ENCODE measurements around the gene CHCHD3.

- TF ChIP-seq CREB5 (CRISPR knock-in tag; IDR thresholded peaks at IDR 0.05; ENCODE audit: low read depth) = peak; percentile 87
- 0 out of 2 replicates have a peak, but pooled peaks have one; percentile 29 for TF ChIP-seq CSRNP3 (CRISPR knock-in tag; IDR thresholded peaks at IDR 0.05)
- TF ChIP-seq ARNTL (CRISPR knock-in tag; IDR thresholded peaks at IDR 0.05; ENCODE audit: borderline replicate concordance, low read depth) = no peak
- TF ChIP-seq PATZ1 (CRISPR knock-in tag; IDR thresholded peaks at IDR 0.05; ENCODE audit: borderline replicate concordance) = no peak; the same call in 1 of the 2 replicates
- no peak for TF ChIP-seq ESRRG (CRISPR knock-in tag; IDR thresholded peaks at IDR 0.05)
- peak; percentile 55; the same call in 1 of the 2 replicates for TF ChIP-seq ZFP3 (CRISPR knock-in tag; IDR thresholded peaks at IDR 0.05)
- TF ChIP-seq ZFP30 (CRISPR knock-in tag; IDR thresholded peaks at IDR 0.05) = no peak
- TF ChIP-seq ZNF8 (CRISPR knock-in tag; IDR thresholded peaks at IDR 0.05) = no peak
- no peak for TF ChIP-seq OSR1 (CRISPR knock-in tag; IDR thresholded peaks at IDR 0.05)
- TF ChIP-seq ZNF565 (CRISPR knock-in tag; conservative IDR thresholded peaks at IDR 0.05; ENCODE audit: low read depth) = no peak
- no peak for TF ChIP-seq TOX (CRISPR knock-in tag; IDR thresholded peaks at IDR 0.05; ENCODE audit: borderline replicate concordance)
- no peak for TF ChIP-seq CSDC2 (CRISPR knock-in tag; IDR thresholded peaks at IDR 0.05)
- TF ChIP-seq ISL1 (CRISPR knock-in tag; IDR thresholded peaks at IDR 0.05) = peak; percentile 87
These were observed 308.3 kb downstream of the CHCHD3 start for GRCh38 chr7:132773527-132773956.

All from SK-N-SH treated with all-trans-retinoic acid at 6 μM for 48 hours (cell line).